ENCODE data around the gene BAIAP2L1.

DNA sequence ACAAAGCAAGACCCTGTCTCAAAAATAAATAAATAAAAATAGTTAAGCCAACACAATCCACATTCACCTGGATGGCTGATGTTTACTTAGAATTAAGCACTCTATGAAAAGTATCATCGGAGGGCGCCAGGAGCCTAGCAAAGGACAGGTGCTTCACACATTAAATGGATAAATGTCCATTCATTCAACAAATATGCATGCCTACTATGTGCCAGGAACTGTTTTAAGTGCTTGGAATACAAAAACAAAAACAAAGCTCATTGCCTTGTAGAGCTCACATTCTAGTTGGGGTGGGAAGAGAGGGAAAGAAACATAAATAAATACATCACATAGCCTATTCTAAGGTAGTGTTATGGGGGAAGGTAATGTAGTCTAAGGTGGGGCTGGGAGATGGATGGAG, 4.1 kb downstream of the BAIAP2L1 start:
- TF ChIP-seq, protein P1, sequence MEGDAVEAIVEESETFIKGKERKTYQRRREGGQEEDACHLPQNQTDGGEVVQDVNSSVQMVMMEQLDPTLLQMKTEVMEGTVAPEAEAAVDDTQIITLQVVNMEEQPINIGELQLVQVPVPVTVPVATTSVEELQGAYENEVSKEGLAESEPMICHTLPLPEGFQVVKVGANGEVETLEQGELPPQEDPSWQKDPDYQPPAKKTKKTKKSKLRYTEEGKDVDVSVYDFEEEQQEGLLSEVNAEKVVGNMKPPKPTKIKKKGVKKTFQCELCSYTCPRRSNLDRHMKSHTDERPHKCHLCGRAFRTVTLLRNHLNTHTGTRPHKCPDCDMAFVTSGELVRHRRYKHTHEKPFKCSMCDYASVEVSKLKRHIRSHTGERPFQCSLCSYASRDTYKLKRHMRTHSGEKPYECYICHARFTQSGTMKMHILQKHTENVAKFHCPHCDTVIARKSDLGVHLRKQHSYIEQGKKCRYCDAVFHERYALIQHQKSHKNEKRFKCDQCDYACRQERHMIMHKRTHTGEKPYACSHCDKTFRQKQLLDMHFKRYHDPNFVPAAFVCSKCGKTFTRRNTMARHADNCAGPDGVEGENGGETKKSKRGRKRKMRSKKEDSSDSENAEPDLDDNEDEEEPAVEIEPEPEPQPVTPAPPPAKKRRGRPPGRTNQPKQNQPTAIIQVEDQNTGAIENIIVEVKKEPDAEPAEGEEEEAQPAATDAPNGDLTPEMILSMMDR (conservative IDR thresholded peaks at IDR 0.05 in 1 of 2, IDR thresholded peaks at IDR 0.05 in 1 of 2; ENCODE audit: low read depth in 1 of 2, low read length in 2 of 2) = no peak
- no peak for TF ChIP-seq EZH2 (IDR thresholded peaks at IDR 0.05; ENCODE audit: low read length, missing control alignments)
